ENCODE data around the gene SPEG.

The SPEG gene

GRCh38 chr2:219430633-219431615, 3.7 kb upstream of the SPEG start:
- no peak overlapping the region for H3K4me3 ChIP-seq (ENCODE audit: control insufficient read depth, low read depth, low read length)
- TF ChIP-seq CTCF (conservative IDR thresholded peaks at IDR 0.05; ENCODE audit: control insufficient read depth, insufficient read depth, low read depth, low read length), result no peak
- DNase-seq (ENCODE audit: low read depth), result peak; percentile 29

- TF ChIP-seq CTCF (conservative IDR thresholded peaks at IDR 0.05; ENCODE audit: control insufficient read depth, insufficient read depth, low read depth, low read length), result peak; percentile 47
- H3K4me3 ChIP-seq (ENCODE audit: control insufficient read depth, low read depth, low read length), result no peak overlapping the region
- peak; percentile 71 for DNase-seq (ENCODE audit: low read depth)
Observed at GRCh38 chr2:219433666-219434467, 776 bp upstream of the SPEG start.

GRCh38 chr2:219434468-219434717, 250 bp upstream of the SPEG start:
- DNase-seq (ENCODE audit: low read depth), result no peak
- TF ChIP-seq CTCF (conservative IDR thresholded peaks at IDR 0.05; ENCODE audit: control insufficient read depth, insufficient read depth, low read depth, low read length), result no peak
- H3K4me3 ChIP-seq (ENCODE audit: control insufficient read depth, low read depth, low read length), result no peak overlapping the region

- TF ChIP-seq CTCF (conservative IDR thresholded peaks at IDR 0.05; ENCODE audit: control insufficient read depth, insufficient read depth, low read depth, low read length), result no peak
- DNase-seq (ENCODE audit: low read depth), result no peak
- no peak overlapping the region for H3K4me3 ChIP-seq (ENCODE audit: control insufficient read depth, low read depth, low read length)
Observed at GRCh38 chr2:219435701-219436100, 1.1 kb downstream of the SPEG start.

- DNase-seq (ENCODE audit: low read depth), result no peak
- H3K4me3 ChIP-seq (ENCODE audit: control insufficient read depth, low read depth, low read length), result no peak overlapping the region
- no peak for TF ChIP-seq CTCF (conservative IDR thresholded peaks at IDR 0.05; ENCODE audit: control insufficient read depth, insufficient read depth, low read depth, low read length)
Observed at GRCh38 chr2:219436491-219436890, 1.8 kb downstream of the SPEG start.

- no peak for TF ChIP-seq CTCF (conservative IDR thresholded peaks at IDR 0.05; ENCODE audit: control insufficient read depth, insufficient read depth, low read depth, low read length)
- DNase-seq (ENCODE audit: low read depth), result no peak
Observed at GRCh38 chr2:219437141-219437540, 2.5 kb downstream of the SPEG start.

More at GRCh38 chr2:219437141-219437540, 2.5 kb downstream of the SPEG start:
- H3K4me3 ChIP-seq (ENCODE audit: control insufficient read depth, low read depth, low read length), result no peak overlapping the region

Data from fibroblast of mammary gland (primary cell).